ENCODE data around the gene TNF.
A peak's percentile ranks its signal among the peaks of the same experiment; 100 is the strongest.

The TNF gene

GRCh38 chr6:31614075-31614619, 38.8 kb downstream of the TNF start:
- H3K27me3 Mint-ChIP-seq (ENCODE audit: low read depth) = no peaks in the 10 kb centered on the region
- H3K27ac Mint-ChIP-seq = no peak overlapping the region

GRCh38 chr6:31614684-31615578, 39.6 kb downstream of the TNF start, which contains the start of gene AIF1:
TSS of gene AIF1 (plus strand) at chr6:31615234. CDS start at chr6:31615330, 96 bp downstream.
- Mint-ChIP-seq H3K27me3 (ENCODE audit: low read depth) (no peaks in the 10 kb centered on the region), H3K36me3 (ENCODE audit: low read depth) (peaks cover 9% of the 10 kb centered on the region), H3K4me1 (ENCODE audit: low read depth) (peaks cover 33% of the 10 kb centered on the region), H3K4me3 (peak within 1 kb of the TSS; percentile 81), H3K27ac (peak within 1 kb of the TSS; percentile 90), H3K9me3 (no peaks in the 10 kb centered on the region)
- DNase-seq (ENCODE audit: low spot score) = no peak

More at GRCh38 chr6:31614075-31614619, 38.8 kb downstream of the TNF start:
- Mint-ChIP-seq H3K4me3 (no peak overlapping the region), H3K9me3 (no peaks in the 10 kb centered on the region), H3K4me1 (ENCODE audit: low read depth) (peaks cover 31% of the 10 kb centered on the region), H3K36me3 (ENCODE audit: low read depth) (peaks cover 7% of the 10 kb centered on the region)
- DNase-seq (ENCODE audit: low spot score) = no peak

GRCh38 chr6:31615748-31616147, 40.4 kb downstream of the TNF start:
- peak; percentile 18 for DNase-seq (ENCODE audit: low spot score)
- peaks cover 33% of the 10 kb centered on the region for H3K4me1 Mint-ChIP-seq (ENCODE audit: low read depth)
- H3K36me3 Mint-ChIP-seq (ENCODE audit: low read depth) = peaks cover 9% of the 10 kb centered on the region
- H3K27ac Mint-ChIP-seq = peak overlapping the region; percentile 90
- peak overlapping the region; percentile 81 for H3K4me3 Mint-ChIP-seq
- no peaks in the 10 kb centered on the region for H3K27me3 Mint-ChIP-seq (ENCODE audit: low read depth)
- H3K9me3 Mint-ChIP-seq = no peaks in the 10 kb centered on the region

- Mint-ChIP-seq H3K4me1 (ENCODE audit: low read depth) (peaks cover 41% of the 10 kb centered on the region), H3K27ac (peak overlapping the region; percentile 90), H3K36me3 (ENCODE audit: low read depth) (peaks cover 19% of the 10 kb centered on the region), H3K9me3 (no peaks in the 10 kb centered on the region), H3K27me3 (ENCODE audit: low read depth) (no peaks in the 10 kb centered on the region), H3K4me3 (peak overlapping the region; percentile 81)
- no peak for DNase-seq (ENCODE audit: low spot score)
These were observed 41.6 kb downstream of the TNF start for GRCh38 chr6:31617010-31617409.

GRCh38 chr6:31619805-31620585, 44.6 kb downstream of the TNF start:
- DNase-seq (ENCODE audit: low spot score) = peak; percentile 98
- H3K4me1 Mint-ChIP-seq (ENCODE audit: low read depth) = peaks cover 44% of the 10 kb centered on the region
- H3K27me3 Mint-ChIP-seq (ENCODE audit: low read depth) = no peaks in the 10 kb centered on the region
- peaks cover 41% of the 10 kb centered on the region for H3K36me3 Mint-ChIP-seq (ENCODE audit: low read depth)
- H3K4me3 Mint-ChIP-seq = peak overlapping the region; percentile 86
- H3K27ac Mint-ChIP-seq = peak overlapping the region; percentile 99
- H3K9me3 Mint-ChIP-seq = no peaks in the 10 kb centered on the region

- peaks cover 47% of the 10 kb centered on the region for H3K36me3 Mint-ChIP-seq (ENCODE audit: low read depth)
- no peak for DNase-seq (ENCODE audit: low spot score)
- H3K27me3 Mint-ChIP-seq (ENCODE audit: low read depth) = no peaks in the 10 kb centered on the region
- peaks cover 38% of the 10 kb centered on the region for H3K4me1 Mint-ChIP-seq (ENCODE audit: low read depth)
- peak within 1 kb of the TSS; percentile 99 for H3K27ac Mint-ChIP-seq
- no peaks in the 10 kb centered on the region for H3K9me3 Mint-ChIP-seq
- H3K4me3 Mint-ChIP-seq = peak within 1 kb of the TSS; percentile 90
These were observed 45.4 kb downstream of the TNF start, which contains the start of gene PRRC2A for GRCh38 chr6:31620586-31621319. TSS of gene PRRC2A (plus strand) at chr6:31620715. CDS start at chr6:31622790, 2,075 bp downstream.

GRCh38 chr6:31621320-31621939, 46.1 kb downstream of the TNF start:
- peaks cover 33% of the 10 kb centered on the region for H3K4me1 Mint-ChIP-seq (ENCODE audit: low read depth)
- H3K9me3 Mint-ChIP-seq = no peaks in the 10 kb centered on the region
- no peak for DNase-seq (ENCODE audit: low spot score)
- peaks cover 53% of the 10 kb centered on the region for H3K36me3 Mint-ChIP-seq (ENCODE audit: low read depth)
- peak overlapping the region; percentile 93 for H3K27ac Mint-ChIP-seq
- H3K4me3 Mint-ChIP-seq = peak overlapping the region; percentile 90
- no peaks in the 10 kb centered on the region for H3K27me3 Mint-ChIP-seq (ENCODE audit: low read depth)

GRCh38 chr6:31621991-31622390, 46.6 kb downstream of the TNF start:
- H3K27me3 Mint-ChIP-seq (ENCODE audit: low read depth) = no peaks in the 10 kb centered on the region
- H3K4me3 Mint-ChIP-seq = peak overlapping the region; percentile 90
- H3K9me3 Mint-ChIP-seq = no peaks in the 10 kb centered on the region
- H3K27ac Mint-ChIP-seq = peak overlapping the region; percentile 93
- peaks cover 53% of the 10 kb centered on the region for H3K36me3 Mint-ChIP-seq (ENCODE audit: low read depth)
- no peak for DNase-seq (ENCODE audit: low spot score)
- H3K4me1 Mint-ChIP-seq (ENCODE audit: low read depth) = peaks cover 28% of the 10 kb centered on the region

GRCh38 chr6:31622684-31623091, 47.3 kb downstream of the TNF start:
- peaks cover 58% of the 10 kb centered on the region for H3K36me3 Mint-ChIP-seq (ENCODE audit: low read depth)
- no peaks in the 10 kb centered on the region for H3K9me3 Mint-ChIP-seq
- peak overlapping the region; percentile 24 for H3K27ac Mint-ChIP-seq
- H3K27me3 Mint-ChIP-seq (ENCODE audit: low read depth) = no peaks in the 10 kb centered on the region
- DNase-seq (ENCODE audit: low spot score) = no peak
- H3K4me3 Mint-ChIP-seq = peak overlapping the region; percentile 90
- H3K4me1 Mint-ChIP-seq (ENCODE audit: low read depth) = peaks cover 29% of the 10 kb centered on the region

GRCh38 chr6:31624070-31624469, 48.7 kb downstream of the TNF start:
- Mint-ChIP-seq H3K27ac (no peak overlapping the region), H3K4me3 (no peak overlapping the region), H3K27me3 (ENCODE audit: low read depth) (no peaks in the 10 kb centered on the region), H3K4me1 (ENCODE audit: low read depth) (peaks cover 26% of the 10 kb centered on the region), H3K36me3 (ENCODE audit: low read depth) (peaks cover 68% of the 10 kb centered on the region), H3K9me3 (no peaks in the 10 kb centered on the region)
- DNase-seq (ENCODE audit: low spot score) = no peak

GRCh38 chr6:31626952-31627351, 51.6 kb downstream of the TNF start:
- Mint-ChIP-seq H3K9me3 (no peaks in the 10 kb centered on the region), H3K27me3 (ENCODE audit: low read depth) (no peaks in the 10 kb centered on the region), H3K36me3 (ENCODE audit: low read depth) (peaks cover 84% of the 10 kb centered on the region), H3K27ac (peak overlapping the region; percentile 22), H3K4me1 (ENCODE audit: low read depth) (peaks cover 18% of the 10 kb centered on the region), H3K4me3 (no peak overlapping the region)
- no peak for DNase-seq (ENCODE audit: low spot score)

GRCh38 chr6:31627690-31628287, 52.4 kb downstream of the TNF start:
- Mint-ChIP-seq H3K27ac (no peak overlapping the region), H3K27me3 (ENCODE audit: low read depth) (no peaks in the 10 kb centered on the region), H3K4me3 (no peak overlapping the region), H3K9me3 (no peaks in the 10 kb centered on the region), H3K36me3 (ENCODE audit: low read depth) (peaks cover 79% of the 10 kb centered on the region), H3K4me1 (ENCODE audit: low read depth) (peaks cover 10% of the 10 kb centered on the region)
- DNase-seq (ENCODE audit: low spot score) = no peak
